Transverse colon (tissue), 4 donors: ENCODE results near the gene PPP2R2C.

Experiments used
- EP300 ChIP-seq: sonication (generic); formaldehyde crosslinking; IDR thresholded peaks from one replicate; pipeline ENCODE4 v1.6.1; 2017; ENCODE audit warnings: antibody characterized with exemption, low read depth
- POLR2A ChIP-seq: fragments of 450-650 bp; IDR thresholded peaks from one replicate; pipeline ENCODE4 v1.6.1; 2016; ENCODE audit warnings: antibody characterized with exemption, mild to moderate bottlenecking, moderate library complexity
- POLR2AphosphoS5 ChIP-seq, 3 donors: sonication (generic); formaldehyde crosslinking; IDR thresholded peaks; one replicate each; pipeline ENCODE4 v1.6.1; 2016; ENCODE audit warnings: antibody characterized with exemption in 3 of 3
- TF ChIP-seq, protein P1 (sequence below), 5 experiments: fragments of 200-600 bp in 3 of 5; fragments of 450-650 bp in 2 of 5; sonication (generic) in 3 of 5; IDR thresholded peaks; 1 replicate in 2 of 5; 2 replicates in 3 of 5; pipeline ENCODE4 v1.5.1; 2016 to 2017; ENCODE audit warnings: antibody characterized with exemption in 5 of 5, inconsistent platforms in 3 of 5, mild to moderate bottlenecking in 2 of 5, moderate library complexity in 1 of 5

DNA sequence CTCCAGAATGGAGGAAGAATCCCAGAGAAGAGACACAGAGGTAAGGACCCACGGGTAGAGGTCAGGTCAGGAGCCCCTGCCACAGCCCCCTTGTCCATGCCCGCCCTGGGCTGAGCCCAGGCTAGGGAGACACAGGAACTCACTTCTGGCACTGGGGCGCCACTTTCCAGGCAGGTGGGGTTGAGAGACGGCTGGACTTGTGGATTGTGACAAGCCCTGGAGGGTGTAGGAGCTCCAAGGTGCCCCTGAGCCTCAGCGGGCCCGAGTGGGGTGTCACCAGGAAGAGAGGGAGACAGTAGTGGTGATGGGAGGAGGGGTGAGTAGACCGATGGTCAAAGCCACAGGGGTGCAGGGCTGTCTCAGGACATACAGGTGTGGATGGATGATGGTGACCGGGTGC lies 143.9 kb downstream of the PPP2R2C start:
- TF ChIP-seq, protein P1, sequence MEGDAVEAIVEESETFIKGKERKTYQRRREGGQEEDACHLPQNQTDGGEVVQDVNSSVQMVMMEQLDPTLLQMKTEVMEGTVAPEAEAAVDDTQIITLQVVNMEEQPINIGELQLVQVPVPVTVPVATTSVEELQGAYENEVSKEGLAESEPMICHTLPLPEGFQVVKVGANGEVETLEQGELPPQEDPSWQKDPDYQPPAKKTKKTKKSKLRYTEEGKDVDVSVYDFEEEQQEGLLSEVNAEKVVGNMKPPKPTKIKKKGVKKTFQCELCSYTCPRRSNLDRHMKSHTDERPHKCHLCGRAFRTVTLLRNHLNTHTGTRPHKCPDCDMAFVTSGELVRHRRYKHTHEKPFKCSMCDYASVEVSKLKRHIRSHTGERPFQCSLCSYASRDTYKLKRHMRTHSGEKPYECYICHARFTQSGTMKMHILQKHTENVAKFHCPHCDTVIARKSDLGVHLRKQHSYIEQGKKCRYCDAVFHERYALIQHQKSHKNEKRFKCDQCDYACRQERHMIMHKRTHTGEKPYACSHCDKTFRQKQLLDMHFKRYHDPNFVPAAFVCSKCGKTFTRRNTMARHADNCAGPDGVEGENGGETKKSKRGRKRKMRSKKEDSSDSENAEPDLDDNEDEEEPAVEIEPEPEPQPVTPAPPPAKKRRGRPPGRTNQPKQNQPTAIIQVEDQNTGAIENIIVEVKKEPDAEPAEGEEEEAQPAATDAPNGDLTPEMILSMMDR (IDR thresholded peaks at IDR 0.05) = no peak
- no peak for TF ChIP-seq POLR2AphosphoS5 (IDR thresholded peaks at IDR 0.05)
- no peak for TF ChIP-seq POLR2A
- no peak for TF ChIP-seq EP300
